Measurements from ENCODE around the gene DKKL1. TPM values are rescaled to one million over a fixed set of nuclear protein-coding genes. Genes with fewer than 3 reads are reported as not detected.
A peak's percentile ranks its signal among the peaks of the same experiment; 100 is the strongest.

The DKKL1 gene
- total and polyA plus RNA-seq, 2 experiments from 2014 or later: 0.76 to 2.9 TPM

GRCh38 chr19:49419173-49419572, 55.5 kb downstream of the DKKL1 start (continued):
- TF ChIP-seq, protein P1, sequence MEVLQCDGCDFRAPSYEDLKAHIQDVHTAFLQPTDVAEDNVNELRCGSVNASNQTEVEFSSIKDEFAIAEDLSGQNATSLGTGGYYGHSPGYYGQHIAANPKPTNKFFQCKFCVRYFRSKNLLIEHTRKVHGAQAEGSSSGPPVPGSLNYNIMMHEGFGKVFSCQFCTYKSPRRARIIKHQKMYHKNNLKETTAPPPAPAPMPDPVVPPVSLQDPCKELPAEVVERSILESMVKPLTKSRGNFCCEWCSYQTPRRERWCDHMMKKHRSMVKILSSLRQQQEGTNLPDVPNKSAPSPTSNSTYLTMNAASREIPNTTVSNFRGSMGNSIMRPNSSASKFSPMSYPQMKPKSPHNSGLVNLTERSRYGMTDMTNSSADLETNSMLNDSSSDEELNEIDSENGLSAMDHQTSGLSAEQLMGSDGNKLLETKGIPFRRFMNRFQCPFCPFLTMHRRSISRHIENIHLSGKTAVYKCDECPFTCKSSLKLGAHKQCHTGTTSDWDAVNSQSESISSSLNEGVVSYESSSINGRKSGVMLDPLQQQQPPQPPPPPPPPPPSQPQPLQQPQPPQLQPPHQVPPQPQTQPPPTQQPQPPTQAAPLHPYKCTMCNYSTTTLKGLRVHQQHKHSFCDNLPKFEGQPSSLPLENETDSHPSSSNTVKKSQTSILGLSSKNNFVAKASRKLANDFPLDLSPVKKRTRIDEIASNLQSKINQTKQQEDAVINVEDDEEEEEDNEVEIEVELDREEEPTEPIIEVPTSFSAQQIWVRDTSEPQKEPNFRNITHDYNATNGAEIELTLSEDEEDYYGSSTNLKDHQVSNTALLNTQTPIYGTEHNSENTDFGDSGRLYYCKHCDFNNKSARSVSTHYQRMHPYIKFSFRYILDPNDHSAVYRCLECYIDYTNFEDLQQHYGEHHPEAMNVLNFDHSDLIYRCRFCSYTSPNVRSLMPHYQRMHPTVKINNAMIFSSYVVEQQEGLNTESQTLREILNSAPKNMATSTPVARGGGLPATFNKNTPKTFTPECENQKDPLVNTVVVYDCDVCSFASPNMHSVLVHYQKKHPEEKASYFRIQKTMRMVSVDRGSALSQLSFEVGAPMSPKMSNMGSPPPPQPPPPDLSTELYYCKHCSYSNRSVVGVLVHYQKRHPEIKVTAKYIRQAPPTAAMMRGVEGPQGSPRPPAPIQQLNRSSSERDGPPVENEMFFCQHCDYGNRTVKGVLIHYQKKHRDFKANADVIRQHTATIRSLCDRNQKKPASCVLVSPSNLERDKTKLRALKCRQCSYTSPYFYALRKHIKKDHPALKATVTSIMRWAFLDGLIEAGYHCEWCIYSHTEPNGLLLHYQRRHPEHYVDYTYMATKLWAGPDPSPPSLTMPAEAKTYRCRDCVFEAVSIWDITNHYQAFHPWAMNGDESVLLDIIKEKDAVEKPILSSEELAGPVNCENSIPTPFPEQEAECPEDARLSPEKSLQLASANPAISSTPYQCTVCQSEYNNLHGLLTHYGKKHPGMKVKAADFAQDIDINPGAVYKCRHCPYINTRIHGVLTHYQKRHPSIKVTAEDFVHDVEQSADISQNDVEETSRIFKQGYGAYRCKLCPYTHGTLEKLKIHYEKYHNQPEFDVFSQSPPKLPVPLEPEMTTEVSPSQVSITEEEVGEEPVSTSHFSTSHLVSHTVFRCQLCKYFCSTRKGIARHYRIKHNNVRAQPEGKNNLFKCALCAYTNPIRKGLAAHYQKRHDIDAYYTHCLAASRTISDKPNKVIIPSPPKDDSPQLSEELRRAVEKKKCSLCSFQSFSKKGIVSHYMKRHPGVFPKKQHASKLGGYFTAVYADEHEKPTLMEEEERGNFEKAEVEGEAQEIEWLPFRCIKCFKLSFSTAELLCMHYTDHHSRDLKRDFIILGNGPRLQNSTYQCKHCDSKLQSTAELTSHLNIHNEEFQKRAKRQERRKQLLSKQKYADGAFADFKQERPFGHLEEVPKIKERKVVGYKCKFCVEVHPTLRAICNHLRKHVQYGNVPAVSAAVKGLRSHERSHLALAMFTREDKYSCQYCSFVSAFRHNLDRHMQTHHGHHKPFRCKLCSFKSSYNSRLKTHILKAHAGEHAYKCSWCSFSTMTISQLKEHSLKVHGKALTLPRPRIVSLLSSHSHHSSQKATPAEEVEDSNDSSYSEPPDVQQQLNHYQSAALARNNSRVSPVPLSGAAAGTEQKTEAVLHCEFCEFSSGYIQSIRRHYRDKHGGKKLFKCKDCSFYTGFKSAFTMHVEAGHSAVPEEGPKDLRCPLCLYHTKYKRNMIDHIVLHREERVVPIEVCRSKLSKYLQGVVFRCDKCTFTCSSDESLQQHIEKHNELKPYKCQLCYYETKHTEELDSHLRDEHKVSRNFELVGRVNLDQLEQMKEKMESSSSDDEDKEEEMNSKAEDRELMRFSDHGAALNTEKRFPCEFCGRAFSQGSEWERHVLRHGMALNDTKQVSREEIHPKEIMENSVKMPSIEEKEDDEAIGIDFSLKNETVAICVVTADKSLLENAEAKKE (CRISPR knock-in tag; IDR thresholded peaks at IDR 0.05): no peak
- TF ChIP-seq NANOG (IDR thresholded peaks at IDR 0.05; ENCODE audit: borderline replicate concordance) (no peak), EZH2 (IDR thresholded peaks at IDR 0.05; ENCODE audit: low read depth, unreplicated experiment) (no peak), JUNB (IDR thresholded peaks at IDR 0.05; ENCODE audit: unreplicated experiment) (no peak)
- TF ChIP-seq, protein P2, sequence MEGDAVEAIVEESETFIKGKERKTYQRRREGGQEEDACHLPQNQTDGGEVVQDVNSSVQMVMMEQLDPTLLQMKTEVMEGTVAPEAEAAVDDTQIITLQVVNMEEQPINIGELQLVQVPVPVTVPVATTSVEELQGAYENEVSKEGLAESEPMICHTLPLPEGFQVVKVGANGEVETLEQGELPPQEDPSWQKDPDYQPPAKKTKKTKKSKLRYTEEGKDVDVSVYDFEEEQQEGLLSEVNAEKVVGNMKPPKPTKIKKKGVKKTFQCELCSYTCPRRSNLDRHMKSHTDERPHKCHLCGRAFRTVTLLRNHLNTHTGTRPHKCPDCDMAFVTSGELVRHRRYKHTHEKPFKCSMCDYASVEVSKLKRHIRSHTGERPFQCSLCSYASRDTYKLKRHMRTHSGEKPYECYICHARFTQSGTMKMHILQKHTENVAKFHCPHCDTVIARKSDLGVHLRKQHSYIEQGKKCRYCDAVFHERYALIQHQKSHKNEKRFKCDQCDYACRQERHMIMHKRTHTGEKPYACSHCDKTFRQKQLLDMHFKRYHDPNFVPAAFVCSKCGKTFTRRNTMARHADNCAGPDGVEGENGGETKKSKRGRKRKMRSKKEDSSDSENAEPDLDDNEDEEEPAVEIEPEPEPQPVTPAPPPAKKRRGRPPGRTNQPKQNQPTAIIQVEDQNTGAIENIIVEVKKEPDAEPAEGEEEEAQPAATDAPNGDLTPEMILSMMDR (conservative IDR thresholded peaks at IDR 0.05; ENCODE audit: low read depth in 2 of 2): no peak

- Histone ChIP-seq H3K4me1 (ENCODE audit: insufficient read depth) (peaks cover 30% of the 10 kb centered on the region), H3K36me3 (ENCODE audit: insufficient read depth) (no peaks in the 10 kb centered on the region), H3K79me2 (replicated peaks; ENCODE audit: insufficient read depth) (no peaks in the 10 kb centered on the region), H3K27me3 (ENCODE audit: insufficient read depth) (peaks cover 40% of the 10 kb centered on the region), H3F3A (replicated peaks; ENCODE audit: low read depth) (peaks cover 19% of the 10 kb centered on the region), H4K20me1 (replicated peaks; ENCODE audit: insufficient read depth) (peaks cover 4% of the 10 kb centered on the region; the same call in 1 of the 2 replicates), H3K9me2 (ENCODE audit: insufficient read depth) (no peaks in the 10 kb centered on the region), H3K4me2 (peak overlapping the region; percentile 33; the same call in 1 of the 2 replicates), H3K27ac (ENCODE audit: low read depth) (no peak overlapping the region), H3K4me3 (no peak overlapping the region), H2AFZ (no peak overlapping the region)
- Mint-ChIP-seq H3K9me3 (peaks cover 3% of the 10 kb centered on the region), H3K36me3 (ENCODE audit: low read depth) (no peaks in the 10 kb centered on the region; the same call in 2 of the 3 replicates), H3K27ac (no peak overlapping the region), H3K27me3 (ENCODE audit: insufficient read depth, low read depth, poor library complexity) (peaks cover 50% of the 10 kb centered on the region), H3K4me3 (peak overlapping the region; percentile 11; the same call in 1 of the 3 replicates), H3K4me1 (peaks cover 57% of the 10 kb centered on the region)
- ATAC-seq: no peak
- DNase-seq (ENCODE audit: low spot score): no peak
- no peak for TF ChIP-seq ETS1 (IDR thresholded peaks at IDR 0.05)
- TF ChIP-seq, protein P1 (CRISPR knock-in tag; IDR thresholded peaks at IDR 0.05): no peak
Measured at GRCh38 chr19:49420227-49420626, 56.5 kb downstream of the DKKL1 start.

Measured in GM23338 (cell line).